Neuronal stem cell (in vitro differentiated cells): ENCODE measurements around the gene C4orf50.

Source experiments
- DNase-seq: peaks from one replicate; pipeline ENCODE4 v3.0.0-alpha.2; 2013; ENCODE audit warnings: low spot score
- H2AFZ ChIP-seq: one replicate; pipeline ENCODE4 v1.6.1; 2013; ENCODE audit warnings: mild to moderate bottlenecking, low read length, inconsistent platforms
- H2AK5ac ChIP-seq: 2 replicates; pipeline ENCODE4 v1.6.1; 2013; ENCODE audit warnings: low read depth, mild to moderate bottlenecking, inconsistent platforms, low read length, moderate library complexity, mixed read lengths
- H2BK120ac ChIP-seq: 2 replicates; pipeline ENCODE4 v1.6.1; 2013; ENCODE audit warnings: low read depth, mild to moderate bottlenecking, inconsistent platforms, low read length, moderate library complexity, mixed read lengths
- H2BK12ac ChIP-seq: one replicate; pipeline ENCODE4 v1.6.1; 2013; ENCODE audit warnings: low read length, inconsistent platforms
- H2BK15ac ChIP-seq: 2 replicates; pipeline ENCODE4 v1.6.1; 2013; ENCODE audit warnings: mild to moderate bottlenecking, low read length, inconsistent platforms, mixed read lengths
- H2BK5ac ChIP-seq: one replicate; pipeline ENCODE4 v1.6.1; 2013; ENCODE audit warnings: inconsistent platforms, mild to moderate bottlenecking, low read length, moderate library complexity
- H3K14ac ChIP-seq: one replicate; pipeline ENCODE4 v1.6.1; 2013; ENCODE audit warnings: low read length, inconsistent platforms
- H3K18ac ChIP-seq: 2 replicates; pipeline ENCODE4 v1.6.1; 2013; ENCODE audit warnings: low read length, inconsistent platforms
- H3K23ac ChIP-seq: 2 replicates; pipeline ENCODE4 v1.6.1; 2013; ENCODE audit warnings: low read depth, mild to moderate bottlenecking, mixed read lengths, low read length, inconsistent platforms; ENCODE audit not compliant: poor library complexity
- H3K27ac ChIP-seq: replicated peaks from 3 replicates; pipeline ENCODE4 v1.5.1; 2013; ENCODE audit warnings: low read length, inconsistent platforms
- H3K27me3 ChIP-seq, 3 experiments: 2 replicates each; pipeline ENCODE4 v1.6.1; 2013; ENCODE audit warnings: low read length in 3 of 3, mild to moderate bottlenecking in 2 of 3, inconsistent platforms in 1 of 3, low read depth in 1 of 3, mixed read lengths in 1 of 3, moderate library complexity in 1 of 3; ENCODE audit not compliant: control insufficient read depth in 3 of 3, insufficient read depth in 3 of 3
- H3K36me3 ChIP-seq, 2 donors: replicated peaks in 1 of 2; 2 replicates each; pipeline ENCODE4 v1.6.1; 2013; ENCODE audit warnings: low read length in 2 of 2; ENCODE audit not compliant: control insufficient read depth in 2 of 2, insufficient read depth in 2 of 2
- H3K4ac ChIP-seq: 2 replicates; pipeline ENCODE4 v1.6.1; 2013; ENCODE audit warnings: inconsistent platforms, mild to moderate bottlenecking, low read length, moderate library complexity
- H3K4me1 ChIP-seq, 2 donors: 1 replicate in 1 of 2; 2 replicates in 1 of 2; pipeline ENCODE4 v1.6.1; 2013; ENCODE audit warnings: low read length in 2 of 2, low read depth in 1 of 2; ENCODE audit not compliant: control insufficient read depth in 2 of 2, insufficient read depth in 1 of 2
- H3K4me2 ChIP-seq: one replicate; pipeline ENCODE4 v1.6.1; 2013; ENCODE audit warnings: mild to moderate bottlenecking, low read length, inconsistent platforms; ENCODE audit not compliant: insufficient read depth, poor library complexity, severe bottlenecking
- H3K4me3 ChIP-seq, 2 donors: 2 replicates each; pipeline ENCODE4 v1.5.1; 2013; ENCODE audit warnings: low read length in 2 of 2, mild to moderate bottlenecking in 2 of 2, inconsistent platforms in 1 of 2, moderate library complexity in 1 of 2
- H3K79me1 ChIP-seq: one replicate; pipeline ENCODE4 v1.6.1; 2013; ENCODE audit warnings: low read depth, mild to moderate bottlenecking, inconsistent platforms, low read length, moderate library complexity
- H3K9ac ChIP-seq: one replicate; pipeline ENCODE4 v1.6.1; 2013; ENCODE audit warnings: mild to moderate bottlenecking, low read depth, low read length, inconsistent platforms; ENCODE audit not compliant: poor library complexity
- H3K9me3 ChIP-seq, 2 donors: replicated peaks in 1 of 2; 2 replicates each; pipeline versions ENCODE3 to v1.6.1; 2013; ENCODE audit warnings: low read length in 2 of 2, mild to moderate bottlenecking in 2 of 2, inconsistent platforms in 1 of 2, low read depth in 1 of 2, mixed read lengths in 1 of 2, moderate library complexity in 1 of 2; ENCODE audit not compliant: control insufficient read depth in 2 of 2, insufficient read depth in 1 of 2
- H4K8ac ChIP-seq: one replicate; pipeline ENCODE4 v1.6.1; 2013; ENCODE audit warnings: low read depth, mild to moderate bottlenecking, inconsistent platforms, low read length, moderate library complexity
- H4K91ac ChIP-seq: one replicate; pipeline ENCODE4 v1.6.1; 2013; ENCODE audit warnings: low read length, low read depth, mild to moderate bottlenecking, inconsistent platforms; ENCODE audit not compliant: poor library complexity
- WGBS, 2 donors: extraction: QIAGEN DNeasy Blood & Tissue Kit; methylation state at CpG; one replicate each; pipeline ENCODE4 v1.1.7; 2013; ENCODE audit warnings: missing lambda C conversion rate in 2 of 2, mixed read lengths in 1 of 2; ENCODE audit not compliant: insufficient read length in 2 of 2, insufficient replicate concordance in 1 of 2; ENCODE audit errors: extremely low coverage in 2 of 2; 5-methylcytosine and 5-hydroxymethylcytosine counted together

Gene C4orf50

DNA sequence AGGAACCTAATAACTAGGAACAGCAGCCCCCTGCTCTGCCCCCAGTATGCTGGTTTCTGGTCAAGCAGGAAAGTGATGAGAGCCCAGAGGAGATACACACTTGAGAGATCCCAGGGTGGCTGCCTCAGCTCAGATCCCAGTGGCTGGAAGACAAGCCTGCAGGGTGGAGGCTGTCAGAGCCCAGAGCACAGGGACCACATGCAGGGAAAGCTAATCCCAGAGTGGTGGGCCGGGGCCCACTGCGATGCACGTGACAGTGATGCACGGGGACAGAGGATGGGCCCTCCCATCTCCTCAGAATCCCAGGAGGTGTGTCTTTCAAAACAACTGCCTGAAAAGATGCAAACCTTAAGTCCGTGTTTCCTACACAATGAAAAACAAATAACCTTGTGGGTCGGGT is 96.2 kb downstream of the C4orf50 start:
- WGBS, 2 donors, result no CpG with 5 or more reads among the region's 6 CpGs
- H2AFZ ChIP-seq, result no peak overlapping the region
- H2BK15ac ChIP-seq, result no peak overlapping the region
- H3K4me2 ChIP-seq, result no peak overlapping the region
- H2BK120ac ChIP-seq, result no peak overlapping the region
- no peak overlapping the region for H3K27ac ChIP-seq
- H4K91ac ChIP-seq, result no peak overlapping the region
- no peaks in the 10 kb centered on the region for H3K79me1 ChIP-seq
- H2BK12ac ChIP-seq, result no peak overlapping the region
- H3K9ac ChIP-seq, result no peak overlapping the region
- no peak overlapping the region for H3K23ac ChIP-seq
- H3K36me3 ChIP-seq, result no peaks in the 10 kb centered on the region
- H2BK5ac ChIP-seq, result no peak overlapping the region
- H3K9me3 ChIP-seq, result no peaks in the 10 kb centered on the region
- no peak overlapping the region for H2AK5ac ChIP-seq
- H3K4me3 ChIP-seq, result no peak overlapping the region
- peaks cover 0 to 25% (median 0%) of the 10 kb centered on the region in 3 experiments for H3K27me3 ChIP-seq
- DNase-seq, result no peak
- H3K4ac ChIP-seq, result no peak overlapping the region
- peak overlapping the region; percentile 11 for H3K18ac ChIP-seq
- peaks cover 5 to 6% of the 10 kb centered on the region in 2 donors for H3K4me1 ChIP-seq
- H4K8ac ChIP-seq, result no peak overlapping the region
- no peak overlapping the region for H3K14ac ChIP-seq

DNA sequence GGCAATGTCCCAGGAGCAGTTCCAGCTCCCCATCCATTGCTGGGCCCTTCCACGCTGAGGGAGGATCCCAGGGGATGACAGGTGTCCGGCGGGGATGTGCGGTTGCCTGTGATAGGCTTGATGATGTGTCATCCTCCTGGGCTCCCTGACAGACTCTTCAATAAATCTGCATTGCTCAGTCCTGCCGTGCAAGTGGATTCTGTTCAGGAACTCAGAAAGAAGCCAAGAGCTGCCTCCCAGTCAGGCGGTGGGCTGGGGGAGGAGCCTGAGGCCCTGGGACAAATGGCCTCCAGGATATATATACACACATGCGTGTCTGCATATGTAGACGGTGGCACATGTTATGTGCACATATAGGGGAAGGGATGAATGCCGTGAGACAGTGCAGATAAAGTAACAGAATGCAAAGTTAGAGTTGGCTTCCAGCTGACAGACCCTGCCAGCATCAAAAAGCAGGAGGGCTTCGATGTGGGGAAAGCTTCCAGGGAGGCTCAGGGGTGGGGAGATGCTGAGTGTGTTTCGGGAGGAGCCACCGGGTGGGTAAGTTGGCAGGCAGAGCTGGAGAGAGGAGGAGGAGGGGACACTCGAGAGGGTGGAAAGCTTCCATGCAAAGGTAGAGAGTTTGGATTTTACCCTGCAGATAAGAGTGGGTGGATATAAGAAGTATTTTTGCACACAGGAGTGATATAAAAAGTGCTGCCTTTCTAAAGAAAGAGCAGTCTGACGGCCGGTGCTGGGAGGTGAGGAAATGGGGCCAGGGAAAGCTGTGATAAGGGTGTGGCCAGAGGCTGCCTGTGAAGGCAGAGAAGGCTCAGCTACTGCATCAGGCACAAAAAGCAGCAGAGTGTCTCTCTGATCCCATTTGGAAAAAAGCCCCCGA is 96.9 kb downstream of the C4orf50 start:
- Histone ChIP-seq H3K79me1 (no peaks in the 10 kb centered on the region), H3K4ac (no peak overlapping the region), H2AK5ac (no peak overlapping the region), H3K18ac (peak overlapping the region; percentile 25), H4K91ac (no peak overlapping the region), H3K4me1 (peaks cover 5 to 6% of the 10 kb centered on the region in 2 donors), H2BK120ac (no peak overlapping the region), H3K36me3 (no peaks in the 10 kb centered on the region), H2BK15ac (no peak overlapping the region), H3K27me3 (peaks cover 0 to 22% (median 0%) of the 10 kb centered on the region in 3 experiments), H3K27ac (no peak overlapping the region), H3K4me2 (no peak overlapping the region), H2BK5ac (no peak overlapping the region), H3K4me3 (no peak overlapping the region), H3K9me3 (no peaks in the 10 kb centered on the region), H3K23ac (no peak overlapping the region), H3K14ac (peak overlapping the region; percentile 27), H2BK12ac (no peak overlapping the region), H2AFZ (no peak overlapping the region), H3K9ac (no peak overlapping the region), H4K8ac (no peak overlapping the region)
- WGBS, 2 donors, result no CpG with 5 or more reads among the region's 16 CpGs
- no peak for DNase-seq

DNA sequence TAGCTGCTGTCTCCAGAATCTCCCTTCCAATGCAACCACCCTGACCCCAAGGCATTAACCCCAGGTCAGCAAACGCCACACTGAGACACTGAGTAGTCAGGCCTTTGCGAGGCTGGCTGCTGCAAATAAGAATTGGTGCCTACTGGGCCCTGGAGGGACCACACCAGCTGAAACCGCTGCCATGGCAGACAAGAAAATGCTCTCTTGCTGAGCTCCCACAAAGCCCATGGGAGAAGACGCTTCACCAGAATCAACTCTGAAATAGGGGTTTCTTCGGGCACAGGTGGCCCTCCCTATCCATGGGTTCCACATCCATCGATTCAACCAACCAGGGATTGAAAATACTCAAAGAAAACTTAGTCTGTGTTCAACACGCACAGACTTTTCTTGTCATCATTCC is 98.7 kb downstream of the C4orf50 start:
- Histone ChIP-seq H3K14ac (no peak overlapping the region), H3K23ac (no peak overlapping the region), H2AFZ (no peak overlapping the region), H3K9ac (peak overlapping the region; percentile 2), H3K4me1 (no peaks in the 10 kb centered on the region), H3K4me2 (no peak overlapping the region), H3K4ac (no peak overlapping the region), H4K91ac (no peak overlapping the region), H4K8ac (no peak overlapping the region), H3K27me3 (peaks cover 0 to 18% (median 0%) of the 10 kb centered on the region in 3 experiments), H2BK15ac (no peak overlapping the region), H3K36me3 (no peaks in the 10 kb centered on the region), H3K4me3 (no peak overlapping the region), H3K79me1 (no peaks in the 10 kb centered on the region), H2BK5ac (peak overlapping the region; percentile 48), H2BK12ac (no peak overlapping the region), H3K18ac (no peak overlapping the region), H3K27ac (no peak overlapping the region), H3K9me3 (peaks cover 0 to 5% of the 10 kb centered on the region in 2 donors), H2AK5ac (no peak overlapping the region), H2BK120ac (no peak overlapping the region)
- DNase-seq, result no peak
- WGBS, 2 donors, result no CpG with 5 or more reads among the region's 7 CpGs

DNA sequence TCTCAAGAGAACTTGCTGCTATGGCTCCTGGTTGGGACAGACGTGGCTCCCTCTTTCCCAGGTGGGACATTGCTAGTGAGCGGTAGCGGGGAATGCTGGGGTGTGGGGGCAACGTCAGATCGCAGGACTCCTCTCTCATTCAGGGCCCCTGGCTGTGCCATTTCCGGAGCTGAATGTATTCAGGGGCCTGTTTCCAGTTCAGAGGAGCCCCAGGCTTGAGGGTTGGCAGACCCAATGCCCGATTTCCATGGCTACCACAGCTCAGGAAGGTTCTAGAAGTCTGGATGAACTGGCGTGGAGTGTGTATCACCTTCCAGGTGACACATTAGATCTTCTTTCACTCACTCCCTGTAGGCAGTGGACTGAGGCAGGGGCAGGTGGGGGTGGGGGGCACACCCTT is 99.2 kb downstream of the C4orf50 start:
- no peak overlapping the region for H4K91ac ChIP-seq
- H3K9me3 ChIP-seq, result peaks cover 0 to 5% of the 10 kb centered on the region in 2 donors
- H3K18ac ChIP-seq, result peak overlapping the region; percentile 54
- no peak overlapping the region for H3K4me2 ChIP-seq
- no peak overlapping the region for H2AFZ ChIP-seq
- no peaks in the 10 kb centered on the region for H3K79me1 ChIP-seq
- no peak for DNase-seq
- no peak overlapping the region for H3K4ac ChIP-seq
- no peak overlapping the region for H3K14ac ChIP-seq
- peaks cover 0 to 18% (median 0%) of the 10 kb centered on the region in 3 experiments for H3K27me3 ChIP-seq
- peak overlapping the region; percentile 48 for H2BK5ac ChIP-seq
- peak overlapping the region; percentile 6 for H4K8ac ChIP-seq
- H3K36me3 ChIP-seq, result no peaks in the 10 kb centered on the region
- H3K4me3 ChIP-seq, result no peak overlapping the region
- whole genome bisulfite sequencing, 2 donors, result no CpG with 5 or more reads among the region's 8 CpGs
- no peak overlapping the region for H2BK120ac ChIP-seq
- no peak overlapping the region for H2BK15ac ChIP-seq
- no peak overlapping the region for H2BK12ac ChIP-seq
- H3K23ac ChIP-seq, result no peak overlapping the region
- no peak overlapping the region for H3K27ac ChIP-seq
- peak overlapping the region; percentile 2 for H3K9ac ChIP-seq
- H3K4me1 ChIP-seq, result no peaks in the 10 kb centered on the region
- no peak overlapping the region for H2AK5ac ChIP-seq
